ENCODE results near the gene SLC12A2.

- no peak for TF ChIP-seq POLR2A (IDR thresholded peaks at IDR 0.05; ENCODE audit: low read depth, low read length)
- no peak for TF ChIP-seq TAF1 (IDR thresholded peaks at IDR 0.05; ENCODE audit: borderline replicate concordance, low read depth, low read length)
These were observed 42.7 kb downstream of the SLC12A2 start for GRCh38 chr5:128126241-128126640.
